Nephron progenitor cell (in vitro differentiated cells): ENCODE data around the gene KMT2E.
A peak's percentile ranks its signal among the peaks of the same experiment; 100 is the strongest.

Experiments used
- DNase-seq: peaks from one replicate; pipeline ENCODE4 v3.0.0; 2021
- H3K27ac Mint-ChIP-seq: 2 replicates; pipeline ENCODE4 v1.8.0; 2021; ENCODE audit warnings: mild to moderate bottlenecking, moderate library complexity, mixed read lengths
- H3K27me3 Mint-ChIP-seq: 2 replicates; pipeline ENCODE4 v1.8.0; 2021; ENCODE audit warnings: mild to moderate bottlenecking, low read depth, mixed read lengths; ENCODE audit not compliant: poor library complexity
- H3K36me3 Mint-ChIP-seq: 2 replicates; pipeline ENCODE4 v1.8.0; 2021; ENCODE audit warnings: low read depth, mixed read lengths
- H3K4me1 Mint-ChIP-seq: 2 replicates; pipeline ENCODE4 v1.8.0; 2021; ENCODE audit warnings: mixed read lengths
- H3K4me3 Mint-ChIP-seq: 2 replicates; pipeline ENCODE4 v1.8.0; 2021; ENCODE audit warnings: mild to moderate bottlenecking, moderate library complexity, mixed read lengths
- H3K9me3 Mint-ChIP-seq: 2 replicates; pipeline ENCODE4 v1.8.0; 2021; ENCODE audit warnings: mild to moderate bottlenecking, moderate library complexity, mixed read lengths
- CTCF ChIP-seq: fragments of 200-600 bp; sonication (generic); IDR thresholded peaks from 2 replicates; pipeline ENCODE4 v1.5.0; 2021; ENCODE audit warnings: antibody characterized with exemption

KMT2E gene

GRCh38 chr7:105012503-105013220, 1.3 kb upstream of the KMT2E start:
- H3K9me3 Mint-ChIP-seq = no peaks in the 10 kb centered on the region
- peaks cover 5% of the 10 kb centered on the region for H3K27me3 Mint-ChIP-seq
- peaks cover 14% of the 10 kb centered on the region for H3K36me3 Mint-ChIP-seq
- H3K27ac Mint-ChIP-seq = peak overlapping the region; percentile 100
- TF ChIP-seq CTCF = no peak
- peak; percentile 94 for DNase-seq
- H3K4me3 Mint-ChIP-seq = peak overlapping the region; percentile 99
- H3K4me1 Mint-ChIP-seq = peaks cover 43% of the 10 kb centered on the region

GRCh38 chr7:105013221-105013815, 687 bp upstream of the KMT2E start:
- Mint-ChIP-seq H3K4me1 (peaks cover 43% of the 10 kb centered on the region), H3K36me3 (peaks cover 8% of the 10 kb centered on the region), H3K27me3 (peaks cover 5% of the 10 kb centered on the region), H3K4me3 (peak overlapping the region; percentile 99), H3K27ac (peak overlapping the region; percentile 100), H3K9me3 (no peaks in the 10 kb centered on the region)
- DNase-seq = peak; percentile 90
- TF ChIP-seq CTCF = peak; percentile 44

- TF ChIP-seq CTCF = no peak
- Mint-ChIP-seq H3K27ac (peak overlapping the region; percentile 100), H3K4me1 (peaks cover 42% of the 10 kb centered on the region), H3K36me3 (no peaks in the 10 kb centered on the region), H3K27me3 (peaks cover 5% of the 10 kb centered on the region), H3K4me3 (peak overlapping the region; percentile 99), H3K9me3 (no peaks in the 10 kb centered on the region)
- peak; percentile 33 for DNase-seq
Observed at GRCh38 chr7:105014693-105015389, 836 bp downstream of the KMT2E start.

GRCh38 chr7:105015390-105015965, 1.5 kb downstream of the KMT2E start:
- no peak for TF ChIP-seq CTCF
- Mint-ChIP-seq H3K27me3 (peaks cover 5% of the 10 kb centered on the region), H3K9me3 (no peaks in the 10 kb centered on the region), H3K4me3 (peak overlapping the region; percentile 99), H3K4me1 (peaks cover 36% of the 10 kb centered on the region), H3K27ac (peak overlapping the region; percentile 100), H3K36me3 (no peaks in the 10 kb centered on the region)
- DNase-seq = peak; percentile 21

GRCh38 chr7:105016068-105016708, 2.2 kb downstream of the KMT2E start:
- no peak for DNase-seq
- H3K4me3 Mint-ChIP-seq = peak overlapping the region; percentile 99
- H3K9me3 Mint-ChIP-seq = no peaks in the 10 kb centered on the region
- peaks cover 5% of the 10 kb centered on the region for H3K27me3 Mint-ChIP-seq
- peaks cover 7% of the 10 kb centered on the region for H3K36me3 Mint-ChIP-seq
- no peak for TF ChIP-seq CTCF
- peaks cover 38% of the 10 kb centered on the region for H3K4me1 Mint-ChIP-seq
- peak overlapping the region; percentile 96 for H3K27ac Mint-ChIP-seq
